22Rv1 (cell line): ENCODE results near the gene DOK6.

ENCODE experiments used
- ZFX ChIP-seq: fragments of 450-650 bp; IDR thresholded peaks from 2 replicates; pipeline ENCODE4 v1.6.1; 2017; ENCODE audit warnings: antibody characterized with exemption, borderline replicate concordance
- TF ChIP-seq, protein P1 (sequence below): fragments of 450-650 bp; IDR thresholded peaks from 2 replicates; pipeline ENCODE4 v1.5.1; 2017; ENCODE audit warnings: mild to moderate bottlenecking

- TF ChIP-seq, protein P1, sequence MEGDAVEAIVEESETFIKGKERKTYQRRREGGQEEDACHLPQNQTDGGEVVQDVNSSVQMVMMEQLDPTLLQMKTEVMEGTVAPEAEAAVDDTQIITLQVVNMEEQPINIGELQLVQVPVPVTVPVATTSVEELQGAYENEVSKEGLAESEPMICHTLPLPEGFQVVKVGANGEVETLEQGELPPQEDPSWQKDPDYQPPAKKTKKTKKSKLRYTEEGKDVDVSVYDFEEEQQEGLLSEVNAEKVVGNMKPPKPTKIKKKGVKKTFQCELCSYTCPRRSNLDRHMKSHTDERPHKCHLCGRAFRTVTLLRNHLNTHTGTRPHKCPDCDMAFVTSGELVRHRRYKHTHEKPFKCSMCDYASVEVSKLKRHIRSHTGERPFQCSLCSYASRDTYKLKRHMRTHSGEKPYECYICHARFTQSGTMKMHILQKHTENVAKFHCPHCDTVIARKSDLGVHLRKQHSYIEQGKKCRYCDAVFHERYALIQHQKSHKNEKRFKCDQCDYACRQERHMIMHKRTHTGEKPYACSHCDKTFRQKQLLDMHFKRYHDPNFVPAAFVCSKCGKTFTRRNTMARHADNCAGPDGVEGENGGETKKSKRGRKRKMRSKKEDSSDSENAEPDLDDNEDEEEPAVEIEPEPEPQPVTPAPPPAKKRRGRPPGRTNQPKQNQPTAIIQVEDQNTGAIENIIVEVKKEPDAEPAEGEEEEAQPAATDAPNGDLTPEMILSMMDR: no peak
- no peak for TF ChIP-seq ZFX
These were observed 384.8 kb downstream of the DOK6 start for GRCh38 chr18:69785466-69785865.
